Vagina (tissue), 2 donors: ENCODE data around the gene EPHB6. TPM values are rescaled to one million over a fixed set of nuclear protein-coding genes. Genes with fewer than 3 reads are reported as not detected.

Experiments
- DNase-seq, 2 donors: peaks; one replicate each; pipeline ENCODE4 v3.0.0-alpha.2; 2017; ENCODE audit errors: extremely low spot score in 2 of 2
- H3K27ac ChIP-seq: fragments of 200-600 bp; sonication (generic); one replicate; pipeline ENCODE4 v1.5.1; 2019
- H3K27me3 ChIP-seq: fragments of 200-600 bp; sonication (generic); one replicate; pipeline ENCODE4 v1.5.1; 2019
- H3K36me3 ChIP-seq, 2 donors: fragments of 200-600 bp; sonication (generic); one replicate each; pipeline ENCODE4 v1.5.1; 2017 to 2019
- H3K4me1 ChIP-seq: fragments of 200-600 bp; sonication (generic); one replicate; pipeline ENCODE4 v1.5.1; 2019
- H3K4me3 ChIP-seq, 2 donors: fragments of 200-600 bp; sonication (generic); 1 replicate in 1 of 2; 2 replicates in 1 of 2; pipeline ENCODE4 v1.5.1; 2016 to 2019
- H3K9me3 ChIP-seq: fragments of 200-600 bp; sonication (generic); one replicate; pipeline ENCODE4 v1.5.1; 2019
- CTCF ChIP-seq, 3 experiments: fragments of 450-650 bp in 2 of 3; fragments of 200-600 bp in 1 of 3; sonication (generic) in 1 of 3; IDR thresholded peaks; one replicate each; pipeline ENCODE4 v1.5.1; 2017 to 2019; ENCODE audit warnings: antibody characterized with exemption in 3 of 3, mild to moderate bottlenecking in 2 of 3, moderate library complexity in 2 of 3
- POLR2A ChIP-seq, 2 donors: fragments of 450-650 bp; IDR thresholded peaks; one replicate each; pipeline ENCODE4 v1.6.1; 2017; ENCODE audit warnings: antibody characterized with exemption in 2 of 2, mild to moderate bottlenecking in 2 of 2, moderate library complexity in 2 of 2
- POLR2AphosphoS5 ChIP-seq, 2 donors: sonication (generic); formaldehyde crosslinking; IDR thresholded peaks; one replicate each; pipeline ENCODE4 v1.9.0; 2017; ENCODE audit warnings: antibody characterized with exemption in 2 of 2, mild to moderate bottlenecking in 2 of 2, low read depth in 1 of 2; ENCODE audit not compliant: insufficient read depth in 1 of 2
- intact Hi-C: fragments of 100-400 bp; cut with DNase I; formaldehyde crosslinking; loops from one replicate; pipeline ENCODE4 v1.15.1; 2023
- total RNA-seq: library from RNA; depleted of rRNA; stranded (reverse); fragments of >200 nt; gene quantifications from one replicate; pipeline ENCODE4 v1.2.3, GENCODE V29; 2016

Gene EPHB6
- total RNA-seq, 1 donor from 2014 or later = 68.3 TPM

DNA sequence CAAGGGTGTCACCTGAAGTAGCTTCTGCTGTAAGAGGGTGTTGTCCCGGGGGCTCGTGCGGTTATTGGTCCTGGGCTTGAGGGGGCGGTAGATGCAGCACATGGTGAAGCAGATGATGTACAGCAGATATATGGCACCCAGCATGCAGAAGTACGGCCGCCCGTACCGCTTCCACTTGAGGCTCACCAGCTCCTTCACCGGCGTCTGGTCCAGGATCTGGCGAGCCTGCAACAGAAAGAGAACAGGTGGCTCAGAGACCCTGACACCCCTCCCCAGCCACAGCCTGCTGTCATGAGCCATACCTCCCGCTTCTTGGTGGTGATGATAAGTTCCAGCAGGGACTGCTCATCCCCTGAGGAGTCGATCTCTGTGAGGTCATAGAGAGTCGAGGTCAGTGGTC, 20.6 kb downstream of the EPHB6 start:
- Histone ChIP-seq H3K27me3 (no peaks in the 10 kb centered on the region), H3K9me3 (no peaks in the 10 kb centered on the region), H3K36me3 (peaks cover 0 to 10% of the 10 kb centered on the region in 2 donors), H3K4me1 (no peaks in the 10 kb centered on the region), H3K27ac (no peak overlapping the region), H3K4me3 (no peak overlapping the region)
- intact Hi-C loops = no loop called here
- DNase-seq = no peak
- TF ChIP-seq CTCF (IDR thresholded peaks at IDR 0.05) (no peak), POLR2A (IDR thresholded peaks at IDR 0.05) (no peak), POLR2AphosphoS5 (IDR thresholded peaks at IDR 0.05; ENCODE audit: insufficient read depth in 1 of 2, low read depth in 1 of 2) (no peak)

- TF ChIP-seq POLR2AphosphoS5 (IDR thresholded peaks at IDR 0.05; ENCODE audit: insufficient read depth in 1 of 2, low read depth in 1 of 2) (no peak), CTCF (IDR thresholded peaks at IDR 0.05) (no peak), POLR2A (IDR thresholded peaks at IDR 0.05) (no peak)
- intact Hi-C loops = no loop called here
- no peaks in the 10 kb centered on the region for H3K27me3 ChIP-seq
- H3K27ac ChIP-seq = no peak overlapping the region
- H3K36me3 ChIP-seq = peaks cover 0 to under 1% of the 10 kb centered on the region in 2 donors
- H3K9me3 ChIP-seq = no peaks in the 10 kb centered on the region
- no peak for DNase-seq
- H3K4me1 ChIP-seq = no peaks in the 10 kb centered on the region
- no peak overlapping the region for H3K4me3 ChIP-seq
Measured at GRCh38 chr7:142876236-142876960, 21.5 kb downstream of the EPHB6 start.

GRCh38 chr7:142876991-142877910, 22.4 kb downstream of the EPHB6 start:
- no peak overlapping the region for H3K4me3 ChIP-seq
- no peak for DNase-seq
- intact Hi-C loops = no loop called here
- H3K27ac ChIP-seq = no peak overlapping the region
- no peaks in the 10 kb centered on the region for H3K9me3 ChIP-seq
- no peaks in the 10 kb centered on the region for H3K4me1 ChIP-seq
- TF ChIP-seq POLR2A (IDR thresholded peaks at IDR 0.05) (no peak), CTCF (IDR thresholded peaks at IDR 0.05) (no peak), POLR2AphosphoS5 (IDR thresholded peaks at IDR 0.05; ENCODE audit: insufficient read depth in 1 of 2, low read depth in 1 of 2) (no peak)
- no peaks in the 10 kb centered on the region for H3K27me3 ChIP-seq
- H3K36me3 ChIP-seq = no peaks in the 10 kb centered on the region

GRCh38 chr7:142878315-142878714, 23.4 kb downstream of the EPHB6 start:
- H3K4me3 ChIP-seq = no peak overlapping the region
- no peaks in the 10 kb centered on the region for H3K4me1 ChIP-seq
- H3K36me3 ChIP-seq = no peaks in the 10 kb centered on the region
- no peak overlapping the region for H3K27ac ChIP-seq
- intact Hi-C loops = no loop called here
- no peaks in the 10 kb centered on the region for H3K9me3 ChIP-seq
- no peaks in the 10 kb centered on the region for H3K27me3 ChIP-seq
- DNase-seq = no peak
- TF ChIP-seq POLR2A (IDR thresholded peaks at IDR 0.05) = no peak
- TF ChIP-seq CTCF (IDR thresholded peaks at IDR 0.05) = no peak
- no peak for TF ChIP-seq POLR2AphosphoS5 (IDR thresholded peaks at IDR 0.05; ENCODE audit: insufficient read depth in 1 of 2, low read depth in 1 of 2)
